Heart left ventricle (tissue), 16 donors: ENCODE data around the gene TACR1. TPM values are rescaled to one million over a fixed set of nuclear protein-coding genes. Genes with fewer than 3 reads are reported as not detected.

Experiments used
- ATAC-seq, 4 donors: fragments of 200-7000 bp; cut with Tn5 transposase; one replicate each; pipeline ENCODE4 v1.9.1; 2020 to 2022; ENCODE audit warnings: moderate library complexity in 4 of 4, mild to moderate bottlenecking in 3 of 4, moderate number of reproducible peaks in 1 of 4
- DNase-seq, 5 donors: peaks; one replicate each; pipeline ENCODE4 v3.0.0-alpha.2; 2020
- H3K27ac ChIP-seq, 12 donors: fragments of 200-600 bp; sonication (generic) in 4 of 12; one replicate each; pipeline versions ENCODE4 v1.5.0 to v1.8.0; 2016 to 2022; ENCODE audit warnings: mild to moderate bottlenecking in 2 of 12
- H3K27me3 ChIP-seq, 9 donors: fragments of 200-600 bp; sonication (generic) in 2 of 9; one replicate each; pipeline versions ENCODE4 v1.5.1 to v1.8.0; 2016 to 2022; ENCODE audit warnings: mild to moderate bottlenecking in 3 of 9
- H3K36me3 ChIP-seq, 9 donors: fragments of 200-600 bp; sonication (generic) in 2 of 9; one replicate each; pipeline versions ENCODE4 v1.5.0 to v1.8.0; 2018 to 2022; ENCODE audit warnings: mild to moderate bottlenecking in 2 of 9
- H3K4me1 ChIP-seq, 12 donors: fragments of 200-600 bp; sonication (generic) in 4 of 12; one replicate each; pipeline versions ENCODE4 v1.5.0 to v1.8.0; 2016 to 2022; ENCODE audit warnings: mild to moderate bottlenecking in 3 of 12
- H3K4me3 ChIP-seq, 12 donors: fragments of 200-600 bp; sonication (generic) in 4 of 12; one replicate each; pipeline versions ENCODE4 v1.5.0 to v1.8.0; 2017 to 2022; ENCODE audit warnings: mild to moderate bottlenecking in 9 of 12, moderate library complexity in 4 of 12
- H3K9me3 ChIP-seq, 12 donors: fragments of 200-600 bp; sonication (generic) in 4 of 12; one replicate each; pipeline versions ENCODE4 v1.5.0 to v1.8.0; 2016 to 2022; ENCODE audit warnings: mild to moderate bottlenecking in 1 of 12
- POLR2A ChIP-seq, 2 donors: fragments of 450-650 bp; IDR thresholded peaks; one replicate each; pipeline ENCODE4 v1.6.1; 2017; ENCODE audit warnings: antibody characterized with exemption in 2 of 2, mild to moderate bottlenecking in 2 of 2, moderate library complexity in 2 of 2
- WGBS, 4 donors: extraction: QIAGEN DNeasy Blood & Tissue Kit in 2 of 4; methylation state at CpG; one replicate each; pipeline versions ENCODE4 v1.1.5 to v1.1.7; 2013 to 2018; 5-methylcytosine and 5-hydroxymethylcytosine counted together
- intact Hi-C, 10 donors: fragments of 100-400 bp; cut with DNase I; formaldehyde crosslinking; loops; one replicate each; pipeline versions ENCODE4 v1.11.1 to v1.14.2; 2022
- polyA plus RNA-seq, 2 donors: library from polyadenylated mRNA; stranded (reverse); fragments of 200-250 nt; gene quantifications; one replicate each; pipeline ENCODE4 v1.2.3, GENCODE V29; 2013
- total RNA-seq, 9 donors: library from RNA; depleted of rRNA in 2 of 9; stranded (reverse); fragments of >200 nt in 2 of 9; fragmentation: NEBNext Ultra II Directional in 3 of 9; extraction: Animal tissue kit (Norgen Biotek cat#: 25700) in 3 of 9; gene quantifications; one replicate each; pipeline versions ENCODE4 v1.1.0 to v1.2.4, GENCODE V29; 2016 to 2023
- TF ChIP-seq, protein P1 (sequence below), 12 donors: fragments of 200-600 bp; sonication (generic) in 4 of 12; IDR thresholded peaks; one replicate each; pipeline versions ENCODE4 v1.5.0 to v1.8.0; 2018 to 2022; ENCODE audit warnings: antibody characterized with exemption in 12 of 12, mild to moderate bottlenecking in 5 of 12
- donor health status: ischemic (EF 13 %, LVEDD 7.1; RV severe dilation, severe dysfunction).
- donor health status: healthy with polysubstance abuse.
- donor health status: DM: no; HTN: yes; CAD: no.
- donor health status: DM: no; HTN: no; CAD: no.
- donor health status: ischemic (EF 25% LVEDD 6.9; RV normal size, moderate dysfunction).
- donor health status: ischemic (EF 25% LVEDD 5.7; RV mildly dilated, moderate dysfunction).
- donor health status: healthy.
- donor health status: DM: yes; HTN: yes; CAD: no.
- donor health status: ischemic (EF 35%, LVEDD 5.7; RV mildly dilated, moderate dysfunction).
- donor health status: nonischemic (EF 11% LVEDD 7.7; RV severe dilation, severe dysfunction).
- donor health status: DM: yes; HTN: yes; CAD: no.
- donor health status: PGD.
- donor health status: ischemic (EF 29% LVEDD 5.4; RV normal size, mild dysfunction).
- donor health status: nonischemic (EF 23%, LVEDD 6.1; RV moderate dilation, normal function).

TACR1 gene
- total and polyA plus RNA-seq, 11 donors, result 0.01 to 0.59 (median 0.35) TPM; not detected in 4

DNA sequence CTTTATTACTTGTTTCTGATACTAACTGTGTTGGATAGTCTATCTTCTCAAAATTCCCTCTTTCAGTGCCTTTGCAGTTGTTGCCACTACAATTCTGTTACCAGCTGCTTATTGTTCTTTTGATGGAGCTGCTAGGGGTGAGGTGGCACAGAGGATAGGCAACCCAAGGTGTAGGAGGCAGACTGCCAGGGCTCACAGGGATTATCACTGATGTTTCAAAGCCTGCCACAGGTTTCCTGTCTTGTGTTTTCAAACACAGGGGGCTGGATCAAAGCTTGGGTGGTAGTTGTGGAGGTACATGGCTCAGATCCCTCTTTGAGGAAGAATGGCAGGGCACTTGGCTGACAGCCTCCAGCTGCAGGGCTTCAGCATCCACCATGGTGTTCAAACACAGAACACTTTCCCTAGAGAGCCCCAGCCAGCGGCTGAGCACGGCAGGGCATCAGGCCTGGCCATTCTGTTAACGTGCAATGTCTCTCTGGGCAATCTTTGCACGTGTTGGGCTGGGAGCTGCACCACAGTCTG, 153.7 kb downstream of the TACR1 start:
- TF ChIP-seq, protein P1, sequence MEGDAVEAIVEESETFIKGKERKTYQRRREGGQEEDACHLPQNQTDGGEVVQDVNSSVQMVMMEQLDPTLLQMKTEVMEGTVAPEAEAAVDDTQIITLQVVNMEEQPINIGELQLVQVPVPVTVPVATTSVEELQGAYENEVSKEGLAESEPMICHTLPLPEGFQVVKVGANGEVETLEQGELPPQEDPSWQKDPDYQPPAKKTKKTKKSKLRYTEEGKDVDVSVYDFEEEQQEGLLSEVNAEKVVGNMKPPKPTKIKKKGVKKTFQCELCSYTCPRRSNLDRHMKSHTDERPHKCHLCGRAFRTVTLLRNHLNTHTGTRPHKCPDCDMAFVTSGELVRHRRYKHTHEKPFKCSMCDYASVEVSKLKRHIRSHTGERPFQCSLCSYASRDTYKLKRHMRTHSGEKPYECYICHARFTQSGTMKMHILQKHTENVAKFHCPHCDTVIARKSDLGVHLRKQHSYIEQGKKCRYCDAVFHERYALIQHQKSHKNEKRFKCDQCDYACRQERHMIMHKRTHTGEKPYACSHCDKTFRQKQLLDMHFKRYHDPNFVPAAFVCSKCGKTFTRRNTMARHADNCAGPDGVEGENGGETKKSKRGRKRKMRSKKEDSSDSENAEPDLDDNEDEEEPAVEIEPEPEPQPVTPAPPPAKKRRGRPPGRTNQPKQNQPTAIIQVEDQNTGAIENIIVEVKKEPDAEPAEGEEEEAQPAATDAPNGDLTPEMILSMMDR (IDR thresholded peaks at IDR 0.05), result no peak
- TF ChIP-seq POLR2A (IDR thresholded peaks at IDR 0.05), result no peak
- 84 to 96% (median 89%) methylated on average over 4 of the region's 4 CpGs for WGBS, 4 donors
- Histone ChIP-seq H3K27ac (no peak overlapping the region), H3K9me3 (no peaks in the 10 kb centered on the region), H3K27me3 (no peaks in the 10 kb centered on the region), H3K4me1 (peaks cover 0 to 37% (median 15%) of the 10 kb centered on the region in 12 donors), H3K36me3 (no peaks in the 10 kb centered on the region), H3K4me3 (no peak overlapping the region)
- intact Hi-C loops, result loop anchor here in 1 of 10 donors (10.0 kb wide), 1 partner anchor 121 kb away; no protein-coding TSS in a partner anchor
- no peak for DNase-seq
- ATAC-seq, result no peak

DNA sequence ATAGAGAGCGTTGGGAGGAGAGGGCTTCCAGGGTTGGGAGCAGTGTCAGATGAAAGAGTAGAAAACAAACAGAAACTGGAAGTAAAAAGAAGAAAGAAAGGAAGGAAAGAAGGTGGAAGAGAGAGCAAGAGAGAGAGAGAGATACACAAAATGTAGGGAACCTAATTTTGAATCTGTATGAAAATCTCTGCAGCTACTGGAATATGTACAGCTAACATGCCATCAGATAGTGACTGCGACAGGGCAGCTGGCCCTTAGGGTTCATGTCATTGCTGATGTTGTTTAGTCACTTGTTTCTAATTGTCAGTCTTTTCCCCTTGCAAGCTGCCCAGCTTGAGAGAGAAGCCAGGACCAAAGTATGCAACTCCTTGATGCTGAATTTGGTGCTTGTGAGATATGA, 155.0 kb downstream of the TACR1 start:
- peaks cover 0 to 37% (median 15%) of the 10 kb centered on the region in 12 donors for H3K4me1 ChIP-seq
- H3K9me3 ChIP-seq, result no peaks in the 10 kb centered on the region
- no peak overlapping the region for H3K4me3 ChIP-seq
- TF ChIP-seq, protein P1 (IDR thresholded peaks at IDR 0.05), result no peak
- TF ChIP-seq POLR2A (IDR thresholded peaks at IDR 0.05), result no peak
- no peak for DNase-seq
- no peak for ATAC-seq
- H3K36me3 ChIP-seq, result no peaks in the 10 kb centered on the region
- H3K27ac ChIP-seq, result no peak overlapping the region
- WGBS, 4 donors, result 95 to 99% (median 96%) methylated on average over 2 of the region's 2 CpGs
- no peaks in the 10 kb centered on the region for H3K27me3 ChIP-seq
- intact Hi-C loops, result loop anchor here in 2 of 10 donors (5.0 to 10.0 kb wide), 2 partner anchors 87 to 119 kb away; partner anchors contain the start of gene POLE4 (in 1 of the 2)

DNA sequence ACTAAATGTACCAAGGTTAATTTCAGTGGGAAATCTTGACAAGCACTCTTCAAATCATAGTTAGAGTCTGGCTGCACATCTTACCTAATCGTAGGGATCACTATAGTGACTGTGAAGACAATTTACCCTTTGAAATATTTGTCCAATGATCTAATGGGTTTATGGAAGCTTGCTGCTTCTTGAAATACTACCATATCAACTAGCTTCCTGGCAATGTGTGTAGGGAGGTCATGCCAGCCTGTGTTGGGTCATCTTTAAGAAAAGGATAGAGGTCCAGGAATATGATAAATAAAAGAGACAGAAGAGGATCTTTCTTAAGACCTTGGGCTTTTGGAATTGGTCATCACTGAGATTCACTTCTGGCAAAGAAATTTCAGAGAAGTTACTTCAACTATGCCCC, 156.5 kb downstream of the TACR1 start:
- 57 to 68% (median 57%) methylated on average over 1 of the region's 1 CpG for WGBS, 4 donors
- H3K36me3 ChIP-seq, result no peaks in the 10 kb centered on the region
- H3K9me3 ChIP-seq, result peaks cover 0 to 10% (median 0%) of the 10 kb centered on the region in 12 donors
- no peaks in the 10 kb centered on the region for H3K27me3 ChIP-seq
- ATAC-seq (no peak), DNase-seq (no peak)
- intact Hi-C loops, result loop anchor here in 2 of 10 donors (5.0 to 10.0 kb wide), 2 partner anchors 86 to 118 kb away; partner anchors contain the start of gene POLE4 (in 1 of the 2)
- no peak overlapping the region for H3K4me3 ChIP-seq
- H3K27ac ChIP-seq, result peak overlapping the region in 3 of 12 donors; percentile 29 to 78 (median 51)
- peaks cover 0 to 33% (median 14%) of the 10 kb centered on the region in 12 donors for H3K4me1 ChIP-seq
- TF ChIP-seq, protein P1 (IDR thresholded peaks at IDR 0.05), result no peak
- TF ChIP-seq POLR2A (IDR thresholded peaks at IDR 0.05), result no peak

DNA sequence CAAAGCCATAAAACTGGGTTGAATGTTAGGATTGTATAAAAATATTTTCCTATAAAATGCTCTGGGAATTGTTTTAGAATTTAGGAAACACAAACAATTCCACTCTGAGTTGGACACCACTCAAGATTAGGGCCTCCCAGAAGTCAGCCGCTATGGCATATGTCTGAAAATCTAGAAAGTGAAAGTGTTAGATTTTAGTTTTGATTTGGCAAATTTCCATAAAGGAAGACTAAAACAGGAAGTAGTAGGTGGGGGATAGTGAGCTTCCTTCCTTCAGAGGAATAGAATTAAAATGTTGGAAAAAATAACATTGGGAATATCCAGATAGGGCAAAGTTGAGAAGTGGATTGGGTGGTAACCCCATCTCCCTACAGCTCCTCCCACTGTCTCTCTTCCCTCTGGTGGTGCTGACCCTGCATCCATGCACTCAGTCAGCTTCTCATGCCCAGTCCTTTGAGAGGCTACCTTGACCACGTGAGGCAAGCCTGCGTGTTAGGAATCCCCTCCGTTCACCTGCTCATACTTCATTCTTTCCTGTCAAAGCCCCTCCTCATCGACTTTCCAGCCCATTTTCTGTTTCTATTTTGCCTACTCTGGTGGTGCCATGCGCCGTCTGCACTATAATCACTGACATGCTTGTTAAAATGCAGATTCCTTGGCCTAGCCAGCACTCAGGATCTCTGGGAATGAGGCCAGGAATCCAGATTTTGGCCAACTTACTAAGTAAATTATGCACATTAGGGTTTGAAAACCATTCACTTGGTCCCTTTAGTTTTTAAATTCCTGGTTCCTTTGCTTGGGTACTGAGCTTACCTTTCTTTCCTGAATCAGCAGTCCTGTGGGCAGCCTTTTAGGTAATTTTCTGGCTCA, 157.4 kb downstream of the TACR1 start:
- Histone ChIP-seq H3K36me3 (no peaks in the 10 kb centered on the region), H3K27ac (peak overlapping the region in 11 of 12 donors; percentile 12 to 78 (median 35)), H3K4me3 (peak overlapping the region in 2 of 12 donors; percentile 5 to 13), H3K27me3 (no peaks in the 10 kb centered on the region), H3K4me1 (peaks cover 0 to 28% (median 12%) of the 10 kb centered on the region in 12 donors), H3K9me3 (peaks cover 0 to 10% (median 0%) of the 10 kb centered on the region in 12 donors)
- ATAC-seq (peak in 3 of 4 donors; percentile 12 to 69 (median 37)), DNase-seq (no peak)
- TF ChIP-seq, protein P1 (IDR thresholded peaks at IDR 0.05), result no peak
- TF ChIP-seq POLR2A (IDR thresholded peaks at IDR 0.05), result no peak
- intact Hi-C loops, result loop anchor here in 2 of 10 donors (5.0 to 10.0 kb wide), 2 partner anchors 85 to 117 kb away; partner anchors contain the start of gene POLE4 (in 1 of the 2)
- whole genome bisulfite sequencing, 4 donors, result 71 to 83% (median 78%) methylated on average over 7 of the region's 7 CpGs
